HL-60 (cell line): ENCODE results near the gene ACHE.
"Not testable (repeated sequence)": the region's sequence is repeated elsewhere in the genome, so short reads cannot be mapped to it uniquely, and the experiment has no call there.

Source experiments
- DNase-seq, 2 experiments: peaks; one replicate each; pipeline ENCODE4 v3.0.0-alpha.2; 2010 to 2020; ENCODE audit warnings: low read depth in 1 of 2, low spot score in 1 of 2
- H3K27ac ChIP-seq: fragments of 250-450 bp; sonication (Bioruptor Pico); replicated peaks from 2 replicates; pipeline ENCODE4 v1.5.1; 2020; ENCODE audit warnings: mild to moderate bottlenecking, moderate library complexity
- H3K27me3 ChIP-seq: fragments of 250-450 bp; sonication (Bioruptor Pico); 2 replicates; pipeline ENCODE4 v1.5.1; 2021; ENCODE audit warnings: mild to moderate bottlenecking, moderate library complexity; ENCODE audit not compliant: insufficient read depth, poor library complexity, severe bottlenecking
- H3K4me3 ChIP-seq: replicated peaks from 2 replicates; pipeline ENCODE4 v1.5.1; 2011; ENCODE audit warnings: mild to moderate bottlenecking, control low read depth, low read length; ENCODE audit not compliant: insufficient read depth
- GABPA ChIP-seq: IDR thresholded peaks from 2 replicates; pipeline ENCODE4 v1.6.1; 2012; ENCODE audit warnings: low read depth
- POLR2AphosphoS5 ChIP-seq: IDR thresholded peaks from 2 replicates; pipeline ENCODE4 v1.6.1; 2012; ENCODE audit warnings: low read depth
- SPI1 ChIP-seq: IDR thresholded peaks from 2 replicates; pipeline ENCODE4 v1.6.1; 2012; ENCODE audit warnings: low read depth, mild to moderate bottlenecking, borderline replicate concordance
- TF ChIP-seq, protein P1 (sequence below): IDR thresholded peaks from 2 replicates; pipeline ENCODE4 v1.6.1; 2012; ENCODE audit warnings: low read depth; ENCODE audit not compliant: insufficient replicate concordance
- TF ChIP-seq, protein P2 (sequence below): IDR thresholded peaks from one replicate; pipeline ENCODE4 v1.5.1; 2011; ENCODE audit warnings: low read length, control low read depth, inconsistent platforms; ENCODE audit not compliant: insufficient read depth

Gene ACHE

DNA sequence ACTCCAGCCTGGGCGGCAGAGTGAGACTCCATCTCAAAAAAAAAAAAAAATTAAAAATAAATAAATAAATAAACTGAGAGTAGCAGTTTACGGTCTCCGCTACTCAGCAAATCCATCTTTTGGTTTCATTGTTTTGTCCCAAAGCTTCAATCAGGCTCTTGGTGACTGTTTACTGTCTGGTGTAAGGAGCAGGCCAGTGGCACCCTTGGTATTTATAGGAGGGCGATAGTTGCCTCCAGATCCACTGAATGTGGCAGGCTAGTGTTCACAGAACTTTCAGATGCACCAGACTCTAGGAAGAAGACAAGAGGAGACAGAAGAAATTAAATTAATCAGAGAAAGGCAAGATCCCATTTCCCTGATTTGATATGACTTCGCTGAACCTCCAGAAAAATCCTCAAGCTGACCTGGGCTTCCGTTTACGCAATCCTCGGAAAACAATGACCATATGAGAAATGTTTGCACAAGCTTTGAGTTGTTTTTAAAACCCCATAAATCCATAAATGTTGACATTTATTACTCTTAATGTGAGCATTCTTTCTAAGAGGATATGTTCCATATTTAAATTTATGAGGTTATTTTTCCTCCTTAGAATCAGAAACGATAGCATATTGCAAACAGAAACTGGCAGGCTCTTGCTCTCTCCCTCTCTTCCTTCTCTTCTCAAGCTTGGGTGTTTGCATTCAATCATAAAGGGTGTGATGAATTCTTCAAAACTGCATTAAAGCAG, 46.5 kb upstream of the ACHE start:
- TF ChIP-seq GABPA = no peak
- TF ChIP-seq SPI1 = no peak
- TF ChIP-seq, protein P1, sequence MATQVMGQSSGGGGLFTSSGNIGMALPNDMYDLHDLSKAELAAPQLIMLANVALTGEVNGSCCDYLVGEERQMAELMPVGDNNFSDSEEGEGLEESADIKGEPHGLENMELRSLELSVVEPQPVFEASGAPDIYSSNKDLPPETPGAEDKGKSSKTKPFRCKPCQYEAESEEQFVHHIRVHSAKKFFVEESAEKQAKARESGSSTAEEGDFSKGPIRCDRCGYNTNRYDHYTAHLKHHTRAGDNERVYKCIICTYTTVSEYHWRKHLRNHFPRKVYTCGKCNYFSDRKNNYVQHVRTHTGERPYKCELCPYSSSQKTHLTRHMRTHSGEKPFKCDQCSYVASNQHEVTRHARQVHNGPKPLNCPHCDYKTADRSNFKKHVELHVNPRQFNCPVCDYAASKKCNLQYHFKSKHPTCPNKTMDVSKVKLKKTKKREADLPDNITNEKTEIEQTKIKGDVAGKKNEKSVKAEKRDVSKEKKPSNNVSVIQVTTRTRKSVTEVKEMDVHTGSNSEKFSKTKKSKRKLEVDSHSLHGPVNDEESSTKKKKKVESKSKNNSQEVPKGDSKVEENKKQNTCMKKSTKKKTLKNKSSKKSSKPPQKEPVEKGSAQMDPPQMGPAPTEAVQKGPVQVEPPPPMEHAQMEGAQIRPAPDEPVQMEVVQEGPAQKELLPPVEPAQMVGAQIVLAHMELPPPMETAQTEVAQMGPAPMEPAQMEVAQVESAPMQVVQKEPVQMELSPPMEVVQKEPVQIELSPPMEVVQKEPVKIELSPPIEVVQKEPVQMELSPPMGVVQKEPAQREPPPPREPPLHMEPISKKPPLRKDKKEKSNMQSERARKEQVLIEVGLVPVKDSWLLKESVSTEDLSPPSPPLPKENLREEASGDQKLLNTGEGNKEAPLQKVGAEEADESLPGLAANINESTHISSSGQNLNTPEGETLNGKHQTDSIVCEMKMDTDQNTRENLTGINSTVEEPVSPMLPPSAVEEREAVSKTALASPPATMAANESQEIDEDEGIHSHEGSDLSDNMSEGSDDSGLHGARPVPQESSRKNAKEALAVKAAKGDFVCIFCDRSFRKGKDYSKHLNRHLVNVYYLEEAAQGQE = no peak
- no peak for TF ChIP-seq POLR2AphosphoS5
- Histone ChIP-seq H3K4me3 (no peak overlapping the region), H3K27me3 (no peaks in the 10 kb centered on the region), H3K27ac (no peak overlapping the region)
- no peak for DNase-seq

DNA sequence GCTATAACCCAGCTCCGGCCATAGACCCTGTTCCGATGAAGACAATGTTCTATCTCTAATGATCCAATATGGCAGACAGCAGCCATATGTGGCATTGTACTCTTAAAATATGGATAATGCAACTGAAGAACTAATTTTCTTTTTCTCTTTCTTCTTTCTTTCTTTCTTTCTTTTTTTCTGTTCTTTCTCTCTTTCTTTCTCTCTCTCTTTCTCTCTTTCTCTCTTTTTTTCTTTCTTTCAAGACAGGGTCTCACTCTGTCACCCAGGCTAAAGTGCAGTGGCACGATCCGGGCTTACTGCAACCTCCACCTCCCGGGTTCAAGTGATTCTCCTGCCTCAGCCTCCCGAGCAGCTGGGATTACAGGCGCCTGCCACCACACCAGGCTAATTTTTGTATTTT, 40.5 kb upstream of the ACHE start:
- DNase-seq, H3K4me3 ChIP-seq, H3K27me3 ChIP-seq, H3K27ac ChIP-seq: not testable (repeated sequence)

DNA sequence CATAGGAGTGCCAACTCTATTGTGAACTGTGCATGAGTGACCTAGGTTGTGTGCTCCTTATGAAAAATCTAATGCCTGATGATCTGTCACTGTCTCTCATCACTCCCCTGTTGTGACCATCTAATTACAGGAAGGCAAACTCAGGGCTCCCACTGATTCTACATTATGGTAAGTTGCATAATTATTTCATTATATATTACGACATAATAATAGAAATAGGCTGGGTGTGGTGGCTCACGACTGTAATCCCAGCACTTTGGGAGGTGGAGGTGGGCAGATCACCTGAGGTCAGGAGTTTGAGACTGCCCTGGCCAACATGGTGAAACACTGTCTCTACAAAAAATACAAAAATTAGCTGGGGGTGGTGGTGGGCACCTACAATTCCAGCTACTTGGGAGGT, 39.7 kb upstream of the ACHE start:
- not testable (repeated sequence) for H3K4me3 ChIP-seq, DNase-seq, H3K27me3 ChIP-seq, H3K27ac ChIP-seq

DNA sequence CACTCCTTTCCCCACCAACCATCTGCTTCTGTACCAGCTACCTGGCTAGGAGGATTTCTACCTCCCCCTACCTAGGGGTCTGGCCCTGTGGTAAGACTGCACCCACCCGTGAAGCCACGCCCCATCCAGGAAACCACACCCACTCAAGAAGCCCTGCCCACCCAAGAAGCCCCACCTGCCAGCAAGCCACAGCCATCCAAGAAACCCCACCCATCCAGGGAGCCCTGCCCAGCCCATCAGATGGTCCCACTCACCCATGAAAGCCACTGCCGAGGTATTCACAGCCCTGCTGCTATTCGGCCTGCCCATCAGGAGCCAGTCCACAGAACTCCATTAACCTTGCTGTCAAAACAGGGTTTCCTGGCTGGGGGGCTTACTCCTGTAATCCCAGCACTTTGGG, 38.0 kb upstream of the ACHE start:
- no peaks in the 10 kb centered on the region for H3K27me3 ChIP-seq
- no peak overlapping the region for H3K27ac ChIP-seq
- H3K4me3 ChIP-seq = no peak overlapping the region
- DNase-seq = no peak
- no peak for TF ChIP-seq POLR2AphosphoS5
- no peak for TF ChIP-seq GABPA
- TF ChIP-seq SPI1 = no peak
- TF ChIP-seq, protein P1 = no peak

DNA sequence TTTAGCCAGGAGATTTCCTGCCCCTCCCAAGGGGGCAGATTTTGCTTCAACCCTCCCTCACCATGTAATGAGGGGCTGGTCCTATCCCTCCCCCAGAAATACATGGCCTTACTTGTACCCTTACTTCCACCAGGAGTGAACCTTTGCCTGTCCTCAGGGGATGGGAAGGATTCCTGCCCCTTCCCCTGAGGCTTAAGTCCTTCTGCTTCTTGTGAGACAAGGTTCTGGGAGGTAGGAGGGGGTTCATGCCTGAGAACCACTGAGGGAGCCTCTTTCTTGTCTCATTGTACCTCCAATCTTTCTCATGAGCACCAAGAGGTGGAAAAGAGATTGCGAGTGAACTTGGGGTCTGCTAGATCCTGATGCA, 34.1 kb upstream of the ACHE start:
- DNase-seq = no peak
- TF ChIP-seq POLR2AphosphoS5 = no peak
- TF ChIP-seq, protein P2, sequence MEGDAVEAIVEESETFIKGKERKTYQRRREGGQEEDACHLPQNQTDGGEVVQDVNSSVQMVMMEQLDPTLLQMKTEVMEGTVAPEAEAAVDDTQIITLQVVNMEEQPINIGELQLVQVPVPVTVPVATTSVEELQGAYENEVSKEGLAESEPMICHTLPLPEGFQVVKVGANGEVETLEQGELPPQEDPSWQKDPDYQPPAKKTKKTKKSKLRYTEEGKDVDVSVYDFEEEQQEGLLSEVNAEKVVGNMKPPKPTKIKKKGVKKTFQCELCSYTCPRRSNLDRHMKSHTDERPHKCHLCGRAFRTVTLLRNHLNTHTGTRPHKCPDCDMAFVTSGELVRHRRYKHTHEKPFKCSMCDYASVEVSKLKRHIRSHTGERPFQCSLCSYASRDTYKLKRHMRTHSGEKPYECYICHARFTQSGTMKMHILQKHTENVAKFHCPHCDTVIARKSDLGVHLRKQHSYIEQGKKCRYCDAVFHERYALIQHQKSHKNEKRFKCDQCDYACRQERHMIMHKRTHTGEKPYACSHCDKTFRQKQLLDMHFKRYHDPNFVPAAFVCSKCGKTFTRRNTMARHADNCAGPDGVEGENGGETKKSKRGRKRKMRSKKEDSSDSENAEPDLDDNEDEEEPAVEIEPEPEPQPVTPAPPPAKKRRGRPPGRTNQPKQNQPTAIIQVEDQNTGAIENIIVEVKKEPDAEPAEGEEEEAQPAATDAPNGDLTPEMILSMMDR = no peak
- Histone ChIP-seq H3K4me3 (no peak overlapping the region), H3K27me3 (no peaks in the 10 kb centered on the region), H3K27ac (no peak overlapping the region)

DNA sequence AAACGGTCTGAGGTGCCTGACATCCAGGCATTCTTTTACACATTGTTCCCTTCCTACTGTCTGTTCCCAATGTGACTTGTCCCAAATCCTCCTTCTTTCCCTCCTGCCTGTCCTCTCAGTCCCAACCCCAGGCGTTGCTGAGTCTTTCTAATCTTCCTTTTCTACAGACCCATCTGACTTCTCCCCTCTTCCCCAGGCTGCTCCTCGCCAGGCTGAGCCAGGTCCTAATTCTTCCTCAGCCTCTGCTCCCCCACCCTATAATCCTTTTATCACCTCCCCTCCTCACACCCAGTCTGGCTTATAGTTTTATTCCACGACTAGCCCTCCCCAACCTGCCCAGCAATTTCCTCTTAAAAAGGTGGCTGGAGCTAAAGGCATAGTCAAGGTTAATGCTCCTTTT, 27.9 kb upstream of the ACHE start:
- H3K4me3 ChIP-seq, H3K27ac ChIP-seq, H3K27me3 ChIP-seq, DNase-seq: not testable (repeated sequence)
